ENCODE results near the gene BAIAP2L1. TPM values are rescaled to one million over a fixed set of nuclear protein-coding genes. Genes with fewer than 3 reads are reported as not detected.

BAIAP2L1 gene
- total RNA-seq, 1 donor from 2014 or later = 1.6 TPM

GRCh38 chr7:98365863-98366561 is 34.9 kb downstream of the BAIAP2L1 start:
- no peak for DNase-seq (ENCODE audit: missing footprints)
- intact Hi-C loops (cut with DNase I) = loop anchor here (5.0 kb wide), 1 partner anchor 39 kb away; no protein-coding TSS in a partner anchor
- peak; percentile 48 for ATAC-seq

GRCh38 chr7:98364220-98364619 is 36.7 kb downstream of the BAIAP2L1 start:
- ATAC-seq = no peak
- DNase-seq (ENCODE audit: missing footprints) = no peak
- intact Hi-C loops (cut with DNase I) = loop anchor here (5.0 kb wide), 1 partner anchor 38 kb away; the partner anchor contains the start of gene BAIAP2L1

- intact Hi-C loops (cut with DNase I) = loop anchor here (5.0 kb wide), 1 partner anchor 40 kb away; the partner anchor contains the start of gene BAIAP2L1
- ATAC-seq (no peak), DNase-seq (ENCODE audit: missing footprints) (no peak)
Observed at GRCh38 chr7:98362517-98362916, 38.4 kb downstream of the BAIAP2L1 start.

GRCh38 chr7:98360221-98361130 is 40.4 kb downstream of the BAIAP2L1 start:
- ATAC-seq (no peak), DNase-seq (ENCODE audit: missing footprints) (no peak)
- intact Hi-C loops (cut with DNase I) = loop anchor here (5.0 kb wide), 1 partner anchor 42 kb away; the partner anchor contains the start of gene BAIAP2L1

GRCh38 chr7:98359395-98359794 is 41.5 kb downstream of the BAIAP2L1 start:
- DNase-seq (ENCODE audit: missing footprints) (no peak), ATAC-seq (no peak)
- intact Hi-C loops (cut with DNase I) = no loop called here

GRCh38 chr7:98358706-98359105 is 42.2 kb downstream of the BAIAP2L1 start:
- DNase-seq (ENCODE audit: missing footprints) = no peak
- no peak for ATAC-seq
- intact Hi-C loops (cut with DNase I) = no loop called here

- DNase-seq (ENCODE audit: missing footprints) (no peak), ATAC-seq (no peak)
- intact Hi-C loops (cut with DNase I) = no loop called here
Observed at GRCh38 chr7:98357751-98358161, 43.1 kb downstream of the BAIAP2L1 start.

- no peak for DNase-seq (ENCODE audit: missing footprints)
- no peak for ATAC-seq
- intact Hi-C loops (cut with DNase I) = no loop called here
Observed at GRCh38 chr7:98355250-98355538, 45.7 kb downstream of the BAIAP2L1 start.

- ATAC-seq = no peak
- intact Hi-C loops (cut with DNase I) = no loop called here
- DNase-seq (ENCODE audit: missing footprints) = no peak
Observed at GRCh38 chr7:98354511-98355249, 46.2 kb downstream of the BAIAP2L1 start.

GRCh38 chr7:98354052-98354451 is 46.8 kb downstream of the BAIAP2L1 start:
- DNase-seq (ENCODE audit: missing footprints) (no peak), ATAC-seq (no peak)
- intact Hi-C loops (cut with DNase I) = no loop called here

- intact Hi-C loops (cut with DNase I) = no loop called here
- DNase-seq (ENCODE audit: missing footprints) (no peak), ATAC-seq (no peak)
Observed at GRCh38 chr7:98352621-98353020, 48.3 kb downstream of the BAIAP2L1 start.

- DNase-seq (ENCODE audit: missing footprints) = no peak
- ATAC-seq = no peak
- intact Hi-C loops (cut with DNase I) = no loop called here
Observed at GRCh38 chr7:98351136-98351535, 49.8 kb downstream of the BAIAP2L1 start.

GRCh38 chr7:98348726-98349474 is 52.0 kb downstream of the BAIAP2L1 start:
- intact Hi-C loops (cut with DNase I) = no loop called here
- ATAC-seq (no peak), DNase-seq (ENCODE audit: missing footprints) (no peak)

- ATAC-seq (no peak), DNase-seq (ENCODE audit: missing footprints) (no peak)
- intact Hi-C loops (cut with DNase I) = no loop called here
Observed at GRCh38 chr7:98346515-98347069, 54.3 kb downstream of the BAIAP2L1 start.

GRCh38 chr7:98341106-98341505 is 59.8 kb downstream of the BAIAP2L1 start:
- ATAC-seq (no peak), DNase-seq (ENCODE audit: missing footprints) (no peak)
- intact Hi-C loops (cut with DNase I) = no loop called here

- no peak for DNase-seq (ENCODE audit: missing footprints)
- no peak for ATAC-seq
- intact Hi-C loops (cut with DNase I) = no loop called here
Observed at GRCh38 chr7:98339043-98339442, 61.8 kb downstream of the BAIAP2L1 start.

GRCh38 chr7:98338441-98338840 is 62.4 kb downstream of the BAIAP2L1 start:
- intact Hi-C loops (cut with DNase I) = no loop called here
- no peak for ATAC-seq
- DNase-seq (ENCODE audit: missing footprints) = no peak

GRCh38 chr7:98335411-98335977 is 65.4 kb downstream of the BAIAP2L1 start:
- no peak for ATAC-seq
- DNase-seq (ENCODE audit: missing footprints) = no peak
- intact Hi-C loops (cut with DNase I) = no loop called here
